H9 (cell line): Measurements from ENCODE around the gene FBXO47. TPM values are rescaled to one million over a fixed set of nuclear protein-coding genes. Genes with fewer than 3 reads are reported as not detected.
"Not testable (repeated sequence)": the region's sequence is repeated elsewhere in the genome, so short reads cannot be mapped to it uniquely, and the experiment has no call there.

Experiments used
- DNase-seq: peaks from one replicate; pipeline ENCODE4 v3.0.0-alpha.2; 2017
- H2AFZ ChIP-seq: one replicate; pipeline ENCODE4 v1.6.1; 2013; ENCODE audit warnings: mild to moderate bottlenecking, low read length, control low read depth, moderate library complexity
- H2AK5ac ChIP-seq: 2 replicates; pipeline ENCODE4 v1.6.1; 2013; ENCODE audit warnings: low read length, control low read depth, mixed read lengths; ENCODE audit not compliant: insufficient read length
- H2BK120ac ChIP-seq: one replicate; pipeline ENCODE4 v1.6.1; 2013; ENCODE audit warnings: low read depth, mild to moderate bottlenecking, low read length, control low read depth, inconsistent platforms; ENCODE audit not compliant: poor library complexity, severe bottlenecking
- H2BK12ac ChIP-seq: 2 replicates; pipeline ENCODE4 v1.6.1; 2013; ENCODE audit warnings: low read length, control low read depth, mixed read lengths, low read depth; ENCODE audit not compliant: insufficient read length
- H2BK15ac ChIP-seq: 2 replicates; pipeline ENCODE4 v1.6.1; 2013; ENCODE audit warnings: low read depth, low read length, control low read depth
- H2BK20ac ChIP-seq: one replicate; pipeline ENCODE4 v1.6.1; 2013; ENCODE audit warnings: low read depth, mild to moderate bottlenecking, low read length, control low read depth, inconsistent platforms; ENCODE audit not compliant: poor library complexity, severe bottlenecking
- H2BK5ac ChIP-seq: 2 replicates; pipeline ENCODE4 v1.6.1; 2013; ENCODE audit warnings: low read length, control low read depth, mixed read lengths; ENCODE audit not compliant: insufficient read length
- H3K14ac ChIP-seq: 2 replicates; pipeline ENCODE4 v1.6.1; 2013; ENCODE audit warnings: low read length, control low read depth; ENCODE audit not compliant: insufficient read depth
- H3K18ac ChIP-seq: 2 replicates; pipeline ENCODE4 v1.6.1; 2013; ENCODE audit warnings: low read depth, mild to moderate bottlenecking, mixed read lengths, low read length, control low read depth; ENCODE audit not compliant: insufficient read length
- H3K23ac ChIP-seq: 2 replicates; pipeline ENCODE4 v1.6.1; 2013; ENCODE audit warnings: low read length, control low read depth, mixed read lengths, low read depth; ENCODE audit not compliant: insufficient read length
- H3K23me2 ChIP-seq: 2 replicates; pipeline ENCODE4 v1.6.1; 2013; ENCODE audit warnings: low read depth, mild to moderate bottlenecking, mixed read lengths, low read length, control low read depth; ENCODE audit not compliant: insufficient read length, poor library complexity, severe bottlenecking
- H3K27ac ChIP-seq: 2 replicates; pipeline ENCODE4 v1.5.1; 2013; ENCODE audit warnings: low read length, control low read depth, mixed read lengths, low read depth; ENCODE audit not compliant: insufficient read length
- H3K27me3 ChIP-seq: 2 replicates; pipeline ENCODE4 v1.6.1; 2013; ENCODE audit warnings: low read length, control low read depth, inconsistent platforms; ENCODE audit not compliant: insufficient read depth
- H3K4ac ChIP-seq: 2 replicates; pipeline ENCODE4 v1.6.1; 2013; ENCODE audit warnings: low read depth, mild to moderate bottlenecking, control low read depth, inconsistent platforms, low read length, moderate library complexity
- H3K4me1 ChIP-seq: 2 replicates; pipeline ENCODE4 v1.6.1; 2013; ENCODE audit warnings: low read length, control low read depth, inconsistent platforms; ENCODE audit not compliant: insufficient read depth
- H3K4me2 ChIP-seq: 2 replicates; pipeline ENCODE4 v1.6.1; 2013; ENCODE audit warnings: low read length, control low read depth, mixed read lengths; ENCODE audit not compliant: insufficient read length, insufficient read depth
- H3K56ac ChIP-seq: 2 replicates; pipeline ENCODE4 v1.6.1; 2013; ENCODE audit warnings: low read depth, mild to moderate bottlenecking, mixed read lengths, low read length, control low read depth; ENCODE audit not compliant: insufficient read length
- H3K79me1 ChIP-seq: 2 replicates; pipeline ENCODE4 v1.6.1; 2013; ENCODE audit warnings: low read depth, mild to moderate bottlenecking, moderate library complexity, low read length, control low read depth, inconsistent platforms; ENCODE audit not compliant: insufficient read depth, poor library complexity, severe bottlenecking
- H3K79me2 ChIP-seq: 2 replicates; pipeline ENCODE4 v1.6.1; 2013; ENCODE audit warnings: low read length, control low read depth, inconsistent platforms; ENCODE audit not compliant: insufficient read depth
- H3K9ac ChIP-seq: 2 replicates; pipeline ENCODE4 v1.6.1; 2013; ENCODE audit warnings: low read length, control low read depth, mixed read lengths; ENCODE audit not compliant: insufficient read length; ENCODE audit errors: extremely low read depth
- H3K9me3 ChIP-seq: one replicate; pipeline ENCODE4 v1.6.1; 2013; ENCODE audit warnings: low read depth, low read length, inconsistent platforms; ENCODE audit not compliant: control insufficient read depth
- H3T11ph ChIP-seq: one replicate; pipeline ENCODE4 v1.6.1; 2013; ENCODE audit warnings: mild to moderate bottlenecking, low read length, control low read depth, inconsistent platforms
- H4K20me1 ChIP-seq: one replicate; pipeline ENCODE4 v1.6.1; 2013; ENCODE audit not compliant: control insufficient read depth, insufficient read length, insufficient read depth
- H4K5ac ChIP-seq: 2 replicates; pipeline ENCODE4 v1.6.1; 2013; ENCODE audit warnings: low read depth, mild to moderate bottlenecking, mixed read lengths, low read length, control low read depth; ENCODE audit not compliant: insufficient read length
- H4K8ac ChIP-seq: replicated peaks from 2 replicates; pipeline ENCODE4 v1.6.1; 2013; ENCODE audit warnings: low read length, control low read depth, mixed read lengths, low read depth; ENCODE audit not compliant: insufficient read length
- H4K91ac ChIP-seq: 2 replicates; pipeline ENCODE4 v1.6.1; 2013; ENCODE audit warnings: low read depth, mild to moderate bottlenecking, moderate library complexity, mixed read lengths, low read length, control low read depth; ENCODE audit not compliant: insufficient read length
- H3K27ac Mint-ChIP-seq, 3 experiments: 2 replicates in 2 of 3; 3 replicates in 1 of 3; pipeline ENCODE4 v1.8.0; 2020 to 2021; ENCODE audit warnings: mixed read lengths in 3 of 3, mild to moderate bottlenecking in 1 of 3, moderate library complexity in 1 of 3
- H3K27me3 Mint-ChIP-seq: 2 replicates; pipeline ENCODE4 v1.8.0; 2021; ENCODE audit warnings: low read depth, mild to moderate bottlenecking, moderate library complexity, mixed read lengths
- H3K36me3 Mint-ChIP-seq, 3 experiments: 2 replicates in 2 of 3; 3 replicates in 1 of 3; pipeline ENCODE4 v1.8.0; 2020 to 2021; ENCODE audit warnings: low read depth in 3 of 3, mixed read lengths in 3 of 3; ENCODE audit not compliant: insufficient read depth in 1 of 3
- H3K4me1 Mint-ChIP-seq, 2 experiments: 2 replicates each; pipeline ENCODE4 v1.8.0; 2020; ENCODE audit warnings: mixed read lengths in 2 of 2
- H3K4me3 Mint-ChIP-seq, 2 experiments: 2 replicates in 1 of 2; 3 replicates in 1 of 2; pipeline ENCODE4 v1.8.0; 2020 to 2021; ENCODE audit warnings: mild to moderate bottlenecking in 2 of 2, mixed read lengths in 2 of 2, moderate library complexity in 1 of 2
- H3K9me3 Mint-ChIP-seq, 2 experiments: 2 replicates in 1 of 2; 3 replicates in 1 of 2; pipeline ENCODE4 v1.8.0; 2020; ENCODE audit warnings: mild to moderate bottlenecking in 2 of 2, mixed read lengths in 2 of 2, moderate library complexity in 1 of 2
- CTCF ChIP-seq: fragments of 200-600 bp; sonication (generic); conservative IDR thresholded peaks from 3 replicates; pipeline ENCODE4 v1.8.0; 2021; ENCODE audit warnings: antibody characterized with exemption, mild to moderate bottlenecking
- WGBS: extraction: QIAGEN DNeasy Blood & Tissue Kit; methylation state at CpG from one replicate; pipeline ENCODE4 v1.1.7; 2013; ENCODE audit warnings: missing lambda C conversion rate, low lambda C conversion rate, mixed read lengths; ENCODE audit not compliant: insufficient read length; ENCODE audit errors: extremely low coverage; 5-methylcytosine and 5-hydroxymethylcytosine counted together
- total RNA-seq: library from RNA; stranded (reverse); gene quantifications from 2 replicates; pipeline ENCODE4 v1.2.1, GENCODE V29; 2021

FBXO47 gene
- total RNA-seq, 1 experiment from 2014 or later: not detected

- Histone ChIP-seq H2AK5ac (no peak overlapping the region), H3K4me1 (no peaks in the 10 kb centered on the region), H3K9me3 (no peaks in the 10 kb centered on the region), H4K20me1 (no peaks in the 10 kb centered on the region), H3K27ac (no peak overlapping the region), H3K9ac (no peak overlapping the region), H3K56ac (no peak overlapping the region), H3K79me1 (no peaks in the 10 kb centered on the region), H3K27me3 (no peaks in the 10 kb centered on the region), H4K5ac (no peak overlapping the region), H3K79me2 (no peaks in the 10 kb centered on the region), H3K14ac (no peak overlapping the region), H3K4ac (no peak overlapping the region), H2BK20ac (no peak overlapping the region), H3K23ac (no peak overlapping the region), H3K4me2 (no peak overlapping the region), H3K23me2 (no peaks in the 10 kb centered on the region), H4K8ac (no peak overlapping the region), H2BK5ac (no peak overlapping the region), H3T11ph (no peak overlapping the region), H2AFZ (no peak overlapping the region), H2BK15ac (no peak overlapping the region), H2BK12ac (no peak overlapping the region), H3K18ac (no peak overlapping the region), H2BK120ac (no peak overlapping the region), H4K91ac (no peak overlapping the region)
- no peaks in the 10 kb centered on the region; a peak in 1 of 4 replicates for H3K4me1 Mint-ChIP-seq
- no peak for TF ChIP-seq CTCF
- no peak overlapping the region for H3K27ac Mint-ChIP-seq
- no peaks in the 10 kb centered on the region for H3K36me3 Mint-ChIP-seq
- DNase-seq: no peak
- no peak overlapping the region for H3K4me3 Mint-ChIP-seq
- WGBS: no CpG with 5 or more reads among the region's 4 CpGs
- no peaks in the 10 kb centered on the region for H3K9me3 Mint-ChIP-seq
- H3K27me3 Mint-ChIP-seq: no peaks in the 10 kb centered on the region
Measured at GRCh38 chr17:38978180-38978579, 11.0 kb upstream of the FBXO47 start.

- not testable (repeated sequence) for H3T11ph ChIP-seq, H4K8ac ChIP-seq, H2BK5ac ChIP-seq, H4K5ac ChIP-seq, H4K91ac ChIP-seq, H3K14ac ChIP-seq, H3K79me1 ChIP-seq, H3K27ac Mint-ChIP-seq, H3K9me3 Mint-ChIP-seq, H3K9ac ChIP-seq, DNase-seq, H2BK12ac ChIP-seq, H3K4me1 ChIP-seq, H2AFZ ChIP-seq, H3K27me3 ChIP-seq, H3K4me2 ChIP-seq, H3K27me3 Mint-ChIP-seq, H3K56ac ChIP-seq, H3K79me2 ChIP-seq, H3K23me2 ChIP-seq, H2BK120ac ChIP-seq, H3K18ac ChIP-seq, H3K4ac ChIP-seq, H3K27ac ChIP-seq, H3K36me3 Mint-ChIP-seq, H3K23ac ChIP-seq, H3K4me1 Mint-ChIP-seq, H3K9me3 ChIP-seq, H2BK15ac ChIP-seq, H2BK20ac ChIP-seq, H3K4me3 Mint-ChIP-seq, H2AK5ac ChIP-seq, H4K20me1 ChIP-seq
- no CpG with 5 or more reads among the region's 6 CpGs for WGBS
Measured at GRCh38 chr17:38976187-38976551, 9.0 kb upstream of the FBXO47 start.
